ENCODE results near the gene PRKN.

DNA sequence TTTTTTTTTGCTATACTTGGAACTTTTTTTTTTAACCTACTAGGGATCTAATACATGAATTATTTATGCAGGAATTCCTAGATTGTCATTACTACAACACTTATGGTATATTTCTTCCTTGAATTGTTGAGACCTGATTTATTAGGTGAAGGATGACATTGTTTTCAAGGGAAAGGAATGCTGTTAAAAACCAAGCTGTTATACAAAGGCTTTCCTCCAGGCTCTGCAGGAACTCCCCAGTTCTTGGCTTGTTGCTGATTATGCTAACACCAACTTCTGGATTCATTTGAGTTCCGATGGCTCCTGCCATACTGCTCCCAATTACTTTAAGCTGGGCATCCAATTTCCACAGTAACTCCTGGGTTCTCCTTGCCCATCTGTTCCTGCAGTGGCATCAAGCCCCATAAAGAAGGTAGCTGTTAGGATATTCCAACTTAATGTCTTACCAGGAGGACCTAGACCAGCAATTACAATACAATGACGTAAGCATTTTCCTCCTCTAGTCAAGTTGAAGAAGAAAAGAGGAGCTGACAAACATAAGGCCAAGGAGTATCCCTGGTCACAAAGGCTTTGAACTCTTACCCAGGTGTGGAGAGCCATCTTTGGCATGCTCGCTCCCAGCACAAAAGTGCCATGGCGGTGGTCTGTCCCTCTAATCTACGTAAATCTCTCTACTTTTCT, 1237.8 kb downstream of the PRKN start:
- TF ChIP-seq CTCF (IDR thresholded peaks at IDR 0.05; ENCODE audit: low read length) (no peak), EZH2 (IDR thresholded peaks at IDR 0.05; ENCODE audit: borderline replicate concordance, low read length) (no peak)

All from OCI-LY1 (cell line).